NCI-H2171 treated with DMSO at 0.1 percent for 48 hours (cell line): Measurements from ENCODE around the gene ATP11A.
"Not testable (repeated sequence)": the region's sequence is repeated elsewhere in the genome, so short reads cannot be mapped to it uniquely, and the experiment has no call there.

Source experiments
- DNase-seq: peaks from one replicate; lab custom pipeline; 2025; lab: John Stamatoyannopoulos, UW

Gene ATP11A

GRCh38 chr13:112670864-112671263 lies 19.0 kb upstream of the ATP11A start:
- no peak for DNase-seq

GRCh38 chr13:112671359-112671758 lies 18.5 kb upstream of the ATP11A start:
- DNase-seq, result no peak

- DNase-seq, result no peak
Observed at GRCh38 chr13:112672651-112673284, 17.1 kb upstream of the ATP11A start.

- no peak for DNase-seq
Observed at GRCh38 chr13:112674412-112675365, 15.1 kb upstream of the ATP11A start.

GRCh38 chr13:112675366-112675756 lies 14.5 kb upstream of the ATP11A start:
- DNase-seq, result no peak

- not testable (repeated sequence) for DNase-seq
Observed at GRCh38 chr13:112677421-112677962, 12.3 kb upstream of the ATP11A start.

GRCh38 chr13:112679381-112679780 lies 10.5 kb upstream of the ATP11A start:
- no peak for DNase-seq

GRCh38 chr13:112679932-112680677 lies 9.7 kb upstream of the ATP11A start:
- DNase-seq, result no peak

- DNase-seq, result no peak
Observed at GRCh38 chr13:112680741-112681360, 9.0 kb upstream of the ATP11A start.

- no peak for DNase-seq
Observed at GRCh38 chr13:112683581-112683980, 6.3 kb upstream of the ATP11A start.

- no peak for DNase-seq
Observed at GRCh38 chr13:112684071-112684845, 5.6 kb upstream of the ATP11A start.

GRCh38 chr13:112685189-112685805 lies 4.5 kb upstream of the ATP11A start:
- DNase-seq, result not testable (repeated sequence)

- no peak for DNase-seq
Observed at GRCh38 chr13:112685896-112686295, 3.9 kb upstream of the ATP11A start.

- no peak for DNase-seq
Observed at GRCh38 chr13:112686364-112686763, 3.5 kb upstream of the ATP11A start.

GRCh38 chr13:112686987-112687386 lies 2.9 kb upstream of the ATP11A start:
- DNase-seq, result no peak

GRCh38 chr13:112687836-112688559 lies 1.8 kb upstream of the ATP11A start:
- no peak for DNase-seq

- DNase-seq, result no peak
Observed at GRCh38 chr13:112688560-112689302, 1.1 kb upstream of the ATP11A start.

- DNase-seq, result no peak
Observed at GRCh38 chr13:112690283-112690929, 568 bp downstream of the ATP11A start.

- no peak for DNase-seq
Observed at GRCh38 chr13:112692104-112692503, 2.3 kb downstream of the ATP11A start.
